Natural killer cell (primary cell): Measurements from ENCODE around the gene GALNT1. TPM values are rescaled to one million over a fixed set of nuclear protein-coding genes. Genes with fewer than 3 reads are reported as not detected.

Experiments used
- ATAC-seq, 3 donors: fragments of 150-1000 bp in 2 of 3; fragments of 200-7000 bp in 1 of 3; cut with Tn5 transposase; 1 replicate in 1 of 3; 2 replicates in 2 of 3; pipeline ENCODE4 v1.10.0; 2021; ENCODE audit warnings: mild to moderate bottlenecking in 2 of 3, moderate library complexity in 2 of 3
- DNase-seq, 2 donors: peaks; one replicate each; pipeline versions ENCODE4 v3.0.0 to v3.0.0-alpha.2; 2013 to 2021; ENCODE audit warnings: mixed read lengths in 1 of 2
- H3K27ac ChIP-seq: one replicate; pipeline ENCODE4 v1.5.1; 2013; ENCODE audit warnings: mild to moderate bottlenecking, low read length
- H3K27me3 ChIP-seq: one replicate; pipeline ENCODE4 v1.6.1; 2013; ENCODE audit warnings: low read length; ENCODE audit not compliant: control insufficient read depth, insufficient read depth
- H3K36me3 ChIP-seq: one replicate; pipeline ENCODE4 v1.6.1; 2013; ENCODE audit warnings: low read length; ENCODE audit not compliant: control insufficient read depth, insufficient read depth
- H3K4me1 ChIP-seq: one replicate; pipeline ENCODE4 v1.6.1; 2013; ENCODE audit warnings: low read length; ENCODE audit not compliant: control insufficient read depth, insufficient read depth
- H3K4me3 ChIP-seq: one replicate; pipeline ENCODE4 v1.5.1; 2013; ENCODE audit warnings: low read length
- H3K9me3 ChIP-seq: one replicate; pipeline ENCODE4 v1.6.1; 2013; ENCODE audit warnings: low read length; ENCODE audit not compliant: control insufficient read depth, insufficient read depth
- H3K27ac Mint-ChIP-seq, 2 donors: one replicate each; pipeline ENCODE4 v1.8.0; 2022; ENCODE audit warnings: mild to moderate bottlenecking in 2 of 2, mixed read lengths in 2 of 2, moderate library complexity in 1 of 2
- H3K27me3 Mint-ChIP-seq, 2 donors: one replicate each; pipeline ENCODE4 v1.8.0; 2022; ENCODE audit warnings: low read depth in 2 of 2, mixed read lengths in 2 of 2
- H3K36me3 Mint-ChIP-seq: one replicate; pipeline ENCODE4 v1.8.0; 2022; ENCODE audit warnings: mixed read lengths
- H3K4me1 Mint-ChIP-seq, 2 donors: one replicate each; pipeline ENCODE4 v1.8.0; 2022; ENCODE audit warnings: mixed read lengths in 2 of 2
- H3K4me3 Mint-ChIP-seq: one replicate; pipeline ENCODE4 v1.8.0; 2022; ENCODE audit warnings: mild to moderate bottlenecking, moderate library complexity, mixed read lengths
- H3K9me3 Mint-ChIP-seq, 2 donors: one replicate each; pipeline ENCODE4 v1.8.0; 2022; ENCODE audit warnings: mixed read lengths in 2 of 2
- CTCF ChIP-seq: fragments of 200-600 bp; IDR thresholded peaks from one replicate; pipeline ENCODE4 v1.8.0; 2022; ENCODE audit warnings: antibody characterized with exemption
- WGBS: methylation state at CpG from one replicate; pipeline ENCODE4 v1.1.7; 2013; ENCODE audit warnings: missing lambda C conversion rate; ENCODE audit not compliant: insufficient coverage; 5-methylcytosine and 5-hydroxymethylcytosine counted together
- intact Hi-C: fragments of 100-400 bp; cut with micrococcal nuclease; formaldehyde crosslinking; loops from one replicate; pipeline ENCODE4 v1.14.2; 2022
- total RNA-seq, 4 donors: library from RNA; stranded (reverse); fragments of 120-200 nt in 1 of 4; gene quantifications; one replicate each; pipeline versions ENCODE4 v1.2.3 to v1.2.4, GENCODE V29; 2013 to 2022

Gene GALNT1
- total RNA-seq, 3 donors from 2014 or later (not counting 1 experiment from before 2014, with no cell fraction given): 49.2 to 57.1 (median 50.0) TPM

- intact Hi-C loops: no loop called here
- no CpG with 5 or more reads among the region's 1 CpG for WGBS
- H3K27ac Mint-ChIP-seq: no peak overlapping the region
- no peak overlapping the region for H3K4me3 Mint-ChIP-seq
- DNase-seq (no peak), ATAC-seq (no peak)
- no peaks in the 10 kb centered on the region for H3K27me3 Mint-ChIP-seq
- H3K27me3 ChIP-seq: no peaks in the 10 kb centered on the region
- H3K9me3 Mint-ChIP-seq: no peaks in the 10 kb centered on the region
- peaks cover 37% of the 10 kb centered on the region for H3K36me3 ChIP-seq
- no peak for TF ChIP-seq CTCF
- no peak overlapping the region for H3K27ac ChIP-seq
- no peaks in the 10 kb centered on the region for H3K4me1 Mint-ChIP-seq
- H3K9me3 ChIP-seq: no peaks in the 10 kb centered on the region
- no peaks in the 10 kb centered on the region for H3K36me3 Mint-ChIP-seq
- H3K4me3 ChIP-seq: no peak overlapping the region
- H3K4me1 ChIP-seq: no peaks in the 10 kb centered on the region
Measured at GRCh38 chr18:35688757-35689156, 107.2 kb downstream of the GALNT1 start.

- no peak overlapping the region for H3K27ac ChIP-seq
- no peak overlapping the region for H3K4me3 Mint-ChIP-seq
- H3K4me1 ChIP-seq: no peaks in the 10 kb centered on the region
- H3K27me3 Mint-ChIP-seq: no peaks in the 10 kb centered on the region
- no peak overlapping the region for H3K4me3 ChIP-seq
- no peak for ATAC-seq
- no peak for DNase-seq
- H3K36me3 ChIP-seq: peaks cover 28% of the 10 kb centered on the region
- intact Hi-C loops: no loop called here
- TF ChIP-seq CTCF: no peak
- H3K27me3 ChIP-seq: no peaks in the 10 kb centered on the region
- H3K4me1 Mint-ChIP-seq: no peaks in the 10 kb centered on the region
- H3K36me3 Mint-ChIP-seq: no peaks in the 10 kb centered on the region
- 96% methylated on average over 5 of the region's 5 CpGs for WGBS
- H3K27ac Mint-ChIP-seq: no peak overlapping the region
- no peaks in the 10 kb centered on the region for H3K9me3 Mint-ChIP-seq
- H3K9me3 ChIP-seq: no peaks in the 10 kb centered on the region
Measured at GRCh38 chr18:35689728-35690127, 108.2 kb downstream of the GALNT1 start.

- TF ChIP-seq CTCF: no peak
- H3K9me3 Mint-ChIP-seq: no peaks in the 10 kb centered on the region
- WGBS: 98% methylated on average over 4 of the region's 4 CpGs
- ATAC-seq (no peak), DNase-seq (no peak)
- no peaks in the 10 kb centered on the region for H3K27me3 Mint-ChIP-seq
- H3K4me1 Mint-ChIP-seq: no peaks in the 10 kb centered on the region
- H3K27me3 ChIP-seq: no peaks in the 10 kb centered on the region
- no peak overlapping the region for H3K27ac Mint-ChIP-seq
- intact Hi-C loops: no loop called here
- no peak overlapping the region for H3K4me3 Mint-ChIP-seq
- no peaks in the 10 kb centered on the region for H3K36me3 Mint-ChIP-seq
- no peaks in the 10 kb centered on the region for H3K4me1 ChIP-seq
- H3K9me3 ChIP-seq: no peaks in the 10 kb centered on the region
- peaks cover 27% of the 10 kb centered on the region for H3K36me3 ChIP-seq
- H3K27ac ChIP-seq: no peak overlapping the region
- no peak overlapping the region for H3K4me3 ChIP-seq
Measured at GRCh38 chr18:35691625-35692024, 110.1 kb downstream of the GALNT1 start.

- Histone ChIP-seq H3K4me1 (no peaks in the 10 kb centered on the region), H3K9me3 (no peaks in the 10 kb centered on the region), H3K4me3 (no peak overlapping the region), H3K36me3 (peaks cover 26% of the 10 kb centered on the region), H3K27ac (no peak overlapping the region), H3K27me3 (no peaks in the 10 kb centered on the region)
- TF ChIP-seq CTCF: no peak
- Mint-ChIP-seq H3K4me1 (no peaks in the 10 kb centered on the region), H3K9me3 (no peaks in the 10 kb centered on the region), H3K4me3 (no peak overlapping the region), H3K27ac (no peak overlapping the region), H3K36me3 (no peaks in the 10 kb centered on the region), H3K27me3 (no peaks in the 10 kb centered on the region)
- ATAC-seq (no peak), DNase-seq (no peak)
- WGBS: 96% methylated on average over 3 of the region's 3 CpGs
- intact Hi-C loops: no loop called here
Measured at GRCh38 chr18:35692866-35693265, 111.3 kb downstream of the GALNT1 start.
